Muscle of leg (tissue), 11 donors: ENCODE results near the gene CRTAC1. TPM values are rescaled to one million over a fixed set of nuclear protein-coding genes. Genes with fewer than 3 reads are reported as not detected.

Experiments used
- DNase-seq: peaks from one replicate; pipeline ENCODE4 v3.0.0; 2013
- H3K27ac ChIP-seq: one replicate; pipeline ENCODE4 v1.5.1; 2013; ENCODE audit warnings: mild to moderate bottlenecking, low read length, control low read depth
- H3K27me3 ChIP-seq: one replicate; pipeline ENCODE4 v1.6.1; 2013; ENCODE audit warnings: low read length; ENCODE audit not compliant: control insufficient read depth, insufficient read depth
- H3K36me3 ChIP-seq: one replicate; pipeline ENCODE4 v1.6.1; 2013; ENCODE audit warnings: low read length; ENCODE audit not compliant: control insufficient read depth, insufficient read depth
- H3K4me1 ChIP-seq: one replicate; pipeline ENCODE4 v1.6.1; 2013; ENCODE audit warnings: low read length; ENCODE audit not compliant: control insufficient read depth, insufficient read depth
- H3K4me3 ChIP-seq: one replicate; pipeline ENCODE4 v1.5.1; 2013; ENCODE audit warnings: low read length, control low read depth
- H3K9me3 ChIP-seq: replicated peaks from 2 replicates; pipeline ENCODE4 v1.6.1; 2013; ENCODE audit warnings: low read depth, low read length; ENCODE audit not compliant: control insufficient read depth
- WGBS: methylation state at CpG from one replicate; pipeline ENCODE4 v1.1.5; 2013; ENCODE audit warnings: missing lambda C conversion rate; ENCODE audit not compliant: insufficient coverage; 5-methylcytosine and 5-hydroxymethylcytosine counted together
- polyA plus RNA-seq, 8 donors: library from polyadenylated mRNA; unstranded; fragments of 120-200 nt; gene quantifications; one replicate each; pipeline versions ENCODE4 v1.2.1 to v1.2.3, GENCODE V29; 2013; ENCODE audit warnings: inconsistent platforms in 1 of 8, low replicate concordance in 1 of 8; ENCODE audit not compliant: insufficient read length in 8 of 8, insufficient read depth in 1 of 8
- total RNA-seq: library from RNA; stranded (reverse); fragments of 120-200 nt; gene quantifications from one replicate; pipeline ENCODE4 v1.2.4, GENCODE V29; 2013

The CRTAC1 gene
- total and polyA plus RNA-seq, 9 donors = 0.15 to 1.3 (median 0.54) TPM

DNA sequence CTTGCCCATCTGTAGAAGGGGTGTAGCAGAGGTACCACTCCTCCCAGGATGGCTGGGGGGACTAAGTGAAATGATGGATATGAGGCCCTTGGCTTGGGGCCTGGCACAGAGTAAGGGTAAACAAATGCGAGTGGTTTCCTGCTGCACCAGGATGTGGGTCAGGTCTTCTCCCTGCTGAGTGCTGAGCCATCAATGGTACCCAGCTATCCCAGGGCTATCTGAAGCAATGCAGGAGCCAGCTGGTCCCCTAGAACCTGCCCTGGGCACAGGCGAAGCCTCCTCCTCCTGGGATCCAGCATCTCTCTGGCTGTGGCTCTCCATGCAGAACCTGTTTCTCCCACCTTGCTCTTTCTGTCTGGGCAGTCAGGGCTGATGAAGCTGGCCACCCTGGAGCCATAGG, 201.7 kb downstream of the CRTAC1 start:
- WGBS = 75% methylated on average over 2 of the region's 2 CpGs
- Histone ChIP-seq H3K36me3 (no peaks in the 10 kb centered on the region), H3K4me1 (peaks cover 10% of the 10 kb centered on the region), H3K9me3 (no peaks in the 10 kb centered on the region), H3K27ac (no peak overlapping the region), H3K4me3 (no peak overlapping the region), H3K27me3 (peaks cover 12% of the 10 kb centered on the region)
- no peak for DNase-seq

DNA sequence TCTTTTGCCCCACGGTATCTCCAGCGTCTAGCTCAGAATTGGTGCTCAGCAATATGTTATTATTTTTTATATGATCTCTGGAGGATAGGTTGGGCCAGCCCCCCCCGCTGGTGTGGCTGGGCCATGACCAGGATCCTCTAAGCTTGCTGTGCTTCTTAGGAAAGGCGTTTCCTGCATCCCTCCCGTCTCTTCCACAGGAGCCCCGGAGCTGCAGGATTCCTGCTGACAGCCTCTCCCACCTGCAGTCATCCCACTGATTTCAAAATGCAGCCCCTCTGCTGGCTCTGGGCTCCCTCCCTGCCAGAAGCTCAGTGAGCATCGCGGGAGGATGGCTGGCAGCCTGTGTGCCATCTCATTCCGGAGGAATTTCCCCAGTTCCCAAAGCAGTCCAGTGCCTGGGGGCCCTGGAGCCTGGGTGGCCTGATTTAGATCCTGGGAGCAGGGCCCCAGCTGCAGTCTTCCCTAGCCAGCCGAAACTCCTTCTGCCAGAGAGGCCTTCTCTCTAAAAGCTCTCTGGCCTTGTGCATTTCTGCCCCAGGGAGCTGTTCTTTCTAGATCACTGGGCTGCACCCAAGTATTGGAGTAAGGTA, 202.6 kb downstream of the CRTAC1 start:
- Histone ChIP-seq H3K27me3 (peaks cover 12% of the 10 kb centered on the region), H3K9me3 (no peaks in the 10 kb centered on the region), H3K27ac (no peak overlapping the region), H3K36me3 (no peaks in the 10 kb centered on the region), H3K4me3 (no peak overlapping the region), H3K4me1 (peaks cover 10% of the 10 kb centered on the region)
- 15% methylated on average over 8 of the region's 10 CpGs for WGBS
- peak; percentile 16 for DNase-seq

DNA sequence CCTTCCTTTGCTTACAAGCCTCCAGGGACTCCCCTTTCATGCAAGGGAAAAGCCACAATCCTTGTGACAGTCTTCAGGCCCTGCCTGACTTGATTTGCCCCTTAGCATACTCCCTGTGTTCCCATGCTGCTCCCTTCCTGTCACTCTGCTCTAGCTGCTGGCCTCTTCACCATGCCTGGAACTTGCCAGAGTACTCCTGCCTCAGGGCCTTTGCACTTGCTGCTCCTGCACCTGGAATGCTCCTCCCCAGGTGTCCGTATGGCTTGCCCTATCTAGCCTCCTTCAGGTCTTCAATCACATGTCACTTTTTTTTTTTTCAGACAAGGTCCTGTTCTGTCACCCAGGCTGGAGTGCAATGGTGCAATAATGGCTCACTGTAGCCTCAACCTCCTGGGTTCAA, 203.5 kb downstream of the CRTAC1 start:
- Histone ChIP-seq H3K4me1 (peaks cover 13% of the 10 kb centered on the region), H3K36me3 (no peaks in the 10 kb centered on the region), H3K27me3 (peaks cover 8% of the 10 kb centered on the region), H3K4me3 (no peak overlapping the region), H3K9me3 (no peaks in the 10 kb centered on the region), H3K27ac (no peak overlapping the region)
- 82% methylated on average over 1 of the region's 1 CpG for WGBS
- no peak for DNase-seq

DNA sequence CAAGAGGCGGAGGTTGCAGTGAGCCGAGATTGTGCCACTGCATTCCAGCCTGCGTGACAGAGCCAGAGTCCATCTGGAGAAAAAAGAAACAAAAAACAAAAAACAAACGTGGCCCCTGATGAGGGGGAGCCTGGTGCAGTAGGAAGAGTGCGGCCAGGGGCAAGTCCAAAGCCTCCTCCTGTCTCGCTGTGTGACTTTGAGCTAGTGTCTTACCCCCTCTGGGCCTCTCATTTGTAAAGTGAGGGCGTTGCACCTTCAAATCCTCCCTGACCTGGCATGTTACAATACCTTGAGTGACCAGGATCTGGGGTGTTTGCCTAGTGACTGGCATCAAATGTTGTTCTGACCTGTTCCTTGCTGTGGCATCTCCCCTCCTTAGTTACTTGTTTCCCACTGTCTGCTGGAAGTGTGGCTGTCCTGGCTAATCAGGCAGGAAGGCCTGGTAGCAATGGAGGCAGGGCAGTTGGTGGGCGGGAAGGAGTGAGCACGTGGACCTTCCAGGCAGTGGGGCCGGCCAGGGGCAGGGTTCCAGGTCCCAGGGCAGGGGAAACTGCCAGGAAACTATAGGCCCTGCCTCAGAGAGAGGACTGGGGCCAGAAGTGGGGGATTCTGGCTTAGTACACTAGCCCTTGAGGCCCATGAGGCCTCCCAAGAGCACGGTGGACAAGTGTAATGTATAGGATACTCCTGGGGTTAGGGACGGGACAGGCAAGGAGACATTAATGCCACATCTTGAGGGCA, 205.2 kb downstream of the CRTAC1 start:
- Histone ChIP-seq H3K27ac (no peak overlapping the region), H3K4me3 (no peak overlapping the region), H3K9me3 (no peaks in the 10 kb centered on the region), H3K36me3 (no peaks in the 10 kb centered on the region), H3K27me3 (peaks cover 11% of the 10 kb centered on the region), H3K4me1 (peaks cover 13% of the 10 kb centered on the region)
- DNase-seq = peak; percentile 60
- WGBS = 60% methylated on average over 11 of the region's 12 CpGs

DNA sequence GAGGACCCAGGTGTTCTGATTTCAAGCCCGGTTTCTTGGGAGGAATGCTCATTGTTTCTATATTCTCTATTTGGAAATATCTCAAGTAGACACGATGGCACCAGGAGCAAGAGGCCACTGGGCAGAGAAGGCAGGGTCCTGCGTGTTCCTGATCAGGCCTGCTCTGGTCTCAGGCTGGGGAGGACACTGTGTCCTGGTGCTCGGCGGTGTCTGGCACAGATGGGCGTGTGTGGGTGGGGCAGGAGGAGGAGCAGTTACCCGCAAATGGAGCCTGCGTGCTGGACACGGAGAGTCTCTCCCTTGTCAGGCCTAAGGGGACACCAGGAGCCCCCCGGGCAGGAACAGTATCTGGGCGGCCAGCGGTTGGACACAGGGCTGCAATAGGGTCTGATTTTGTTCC, 206.7 kb downstream of the CRTAC1 start:
- no peak for DNase-seq
- WGBS = 64% methylated on average over 11 of the region's 12 CpGs
- Histone ChIP-seq H3K9me3 (no peaks in the 10 kb centered on the region), H3K4me1 (peaks cover 13% of the 10 kb centered on the region), H3K27ac (no peak overlapping the region), H3K4me3 (no peak overlapping the region), H3K27me3 (peaks cover 13% of the 10 kb centered on the region), H3K36me3 (no peaks in the 10 kb centered on the region)

DNA sequence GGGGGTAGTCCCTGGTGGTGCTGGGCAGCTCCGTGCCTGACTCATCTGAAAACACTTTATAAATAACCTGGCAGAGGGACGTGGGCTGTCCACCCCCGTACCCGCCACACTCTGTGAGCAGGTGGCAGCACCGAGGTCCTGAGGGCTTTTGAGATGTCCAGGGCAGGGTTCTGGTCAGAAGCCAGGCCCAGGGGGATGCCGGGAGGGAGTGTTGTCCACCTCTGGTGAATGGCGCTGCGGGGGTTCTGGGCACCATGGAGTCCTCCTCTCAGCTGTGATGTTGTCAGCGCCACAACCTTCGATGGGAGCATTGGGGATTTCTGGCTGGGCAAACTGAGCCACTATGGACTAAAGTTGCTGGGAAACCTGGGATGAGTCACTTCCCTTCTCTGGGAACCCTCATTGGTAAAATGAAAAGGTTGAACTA, 208.1 kb downstream of the CRTAC1 start:
- Histone ChIP-seq H3K9me3 (no peaks in the 10 kb centered on the region), H3K36me3 (no peaks in the 10 kb centered on the region), H3K4me1 (peaks cover 4% of the 10 kb centered on the region), H3K27ac (no peak overlapping the region), H3K4me3 (no peak overlapping the region), H3K27me3 (peaks cover 11% of the 10 kb centered on the region)
- WGBS = 62% methylated on average over 10 of the region's 10 CpGs
- no peak for DNase-seq

DNA sequence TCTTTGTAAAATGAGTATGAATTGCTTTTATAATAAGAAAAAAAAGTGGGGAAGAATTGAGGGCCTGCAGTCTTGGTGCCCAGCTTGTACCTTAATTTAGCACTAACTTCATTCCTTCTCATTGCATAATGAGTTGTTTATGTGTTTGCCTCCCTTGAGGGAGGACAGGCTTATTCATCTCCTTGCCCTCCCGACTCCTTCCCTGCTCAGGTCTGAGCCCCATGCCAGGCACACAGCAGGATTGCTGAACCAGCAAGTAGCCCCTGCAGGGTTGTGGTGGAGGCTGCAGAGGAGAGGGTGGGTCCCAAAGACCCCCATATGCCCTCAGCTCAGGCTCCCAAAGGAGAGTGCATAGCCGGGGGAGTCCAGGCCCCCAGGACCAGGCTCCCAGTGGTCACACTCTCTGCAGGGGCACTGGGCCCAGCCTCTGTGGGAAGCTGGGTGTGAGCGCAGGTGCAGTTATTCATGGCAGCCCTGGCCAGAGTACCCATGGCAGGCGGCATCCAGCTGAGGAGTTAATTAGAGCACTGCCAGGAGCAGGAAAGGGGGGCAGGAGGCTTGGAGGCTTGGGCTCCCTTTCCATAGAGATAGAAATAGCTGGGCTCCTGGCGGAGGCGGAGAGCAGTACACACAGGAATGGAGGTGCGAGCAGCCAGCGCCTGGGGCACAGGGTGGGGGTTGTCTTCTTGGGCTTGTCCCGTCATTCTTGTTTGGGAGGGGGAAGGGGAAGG, 208.9 kb downstream of the CRTAC1 start:
- Histone ChIP-seq H3K4me3 (no peak overlapping the region), H3K27me3 (peaks cover 14% of the 10 kb centered on the region), H3K27ac (no peak overlapping the region), H3K9me3 (no peaks in the 10 kb centered on the region), H3K4me1 (peaks cover 4% of the 10 kb centered on the region), H3K36me3 (no peaks in the 10 kb centered on the region)
- 22% methylated on average over 3 of the region's 9 CpGs for WGBS
- no peak for DNase-seq

DNA sequence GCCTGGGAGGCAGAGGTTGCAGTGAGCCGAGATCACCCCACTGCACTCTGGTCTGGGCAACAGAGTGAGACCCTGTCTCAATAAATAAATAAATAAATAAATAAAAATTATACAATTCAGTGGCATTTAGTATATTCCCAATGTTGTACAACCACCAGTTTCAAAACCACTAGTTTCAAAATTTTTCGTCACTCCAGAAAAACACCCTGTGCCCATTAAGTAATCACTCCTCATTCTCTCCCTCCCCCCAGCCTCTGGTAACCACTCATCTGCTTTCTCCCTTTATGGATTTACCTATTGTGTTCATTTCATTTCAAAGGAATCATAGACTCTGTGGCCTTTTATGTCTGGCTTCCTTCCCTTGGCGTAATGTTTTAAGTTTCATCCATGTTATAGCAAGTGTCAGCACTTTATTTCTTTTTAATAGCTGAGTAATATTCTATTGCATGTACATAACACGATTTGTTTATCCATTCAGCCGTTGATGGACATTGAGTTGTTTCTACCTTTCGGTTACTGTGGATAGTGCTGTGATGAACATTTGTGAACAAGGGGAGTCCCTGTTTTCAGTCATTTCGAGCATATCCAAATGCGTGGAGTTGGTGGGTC, 210.2 kb downstream of the CRTAC1 start:
- WGBS = 88% methylated on average over 3 of the region's 8 CpGs

DNA sequence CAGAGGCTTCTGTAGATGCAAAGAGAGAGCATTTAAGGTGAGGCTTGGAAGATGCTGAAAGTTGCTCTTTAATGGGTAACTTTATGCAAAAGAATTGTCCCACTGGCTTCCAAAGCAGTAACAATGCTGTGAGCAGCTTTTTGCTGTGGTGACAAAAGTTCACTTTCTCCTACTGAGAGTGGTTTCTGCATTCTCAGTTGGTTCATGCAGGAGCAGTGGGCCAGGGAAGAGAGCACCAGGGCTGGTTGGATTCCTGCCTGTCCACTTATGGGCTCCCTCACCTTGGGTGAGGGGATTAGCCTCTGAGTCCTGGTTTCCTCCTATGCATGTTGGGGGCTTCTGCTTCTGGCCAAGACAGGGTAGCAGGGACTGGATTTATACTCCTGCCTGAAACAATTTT, 211.8 kb downstream of the CRTAC1 start:
- no peak overlapping the region for H3K4me3 ChIP-seq
- no peak for DNase-seq
- H3K4me1 ChIP-seq = peaks cover 4% of the 10 kb centered on the region
- no peaks in the 10 kb centered on the region for H3K9me3 ChIP-seq
- no peaks in the 10 kb centered on the region for H3K36me3 ChIP-seq
- H3K27ac ChIP-seq = no peak overlapping the region
- peaks cover 14% of the 10 kb centered on the region for H3K27me3 ChIP-seq

More for the DNA sequence above, 210.2 kb downstream of the CRTAC1 start:
- Histone ChIP-seq H3K4me1 (peaks cover 4% of the 10 kb centered on the region), H3K27ac (no peak overlapping the region), H3K9me3 (no peaks in the 10 kb centered on the region), H3K36me3 (no peaks in the 10 kb centered on the region), H3K4me3 (no peak overlapping the region), H3K27me3 (peaks cover 14% of the 10 kb centered on the region)
- DNase-seq = no peak

DNA sequence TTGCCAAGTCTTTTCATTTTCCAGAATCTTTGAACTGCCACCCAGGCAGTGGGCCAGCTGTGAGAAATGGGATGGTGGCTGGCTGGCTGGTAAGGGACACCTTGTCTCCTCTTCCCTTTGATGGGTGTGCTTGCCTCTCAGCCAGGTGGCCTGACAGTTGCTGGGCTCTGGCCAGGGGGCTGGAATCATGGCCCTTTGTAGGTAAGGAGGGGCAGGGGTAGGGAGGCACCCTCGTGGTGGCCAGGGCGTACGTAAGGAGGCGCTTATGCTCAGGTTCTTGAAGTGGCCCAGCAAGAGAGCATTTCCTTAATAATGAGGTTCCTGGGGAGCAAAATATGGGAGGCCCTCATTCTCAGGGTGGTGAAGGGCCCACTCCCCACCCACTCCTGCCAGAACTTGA, 213.8 kb downstream of the CRTAC1 start:
- H3K27me3 ChIP-seq = peaks cover 10% of the 10 kb centered on the region
- WGBS = 82% methylated on average over 2 of the region's 4 CpGs
- no peak for DNase-seq

More for the DNA sequence above, 213.8 kb downstream of the CRTAC1 start:
- Histone ChIP-seq H3K4me1 (no peaks in the 10 kb centered on the region), H3K9me3 (no peaks in the 10 kb centered on the region), H3K27ac (no peak overlapping the region), H3K36me3 (no peaks in the 10 kb centered on the region), H3K4me3 (no peak overlapping the region)
